Measurements from ENCODE around the gene CTDP1.

Gene CTDP1

GRCh38 chr18:79645291-79645983, 34.2 kb upstream of the CTDP1 start:
- TF ChIP-seq POLR2AphosphoS5 (IDR thresholded peaks at IDR 0.05; ENCODE audit: low read depth, low read length): no peak
- no peak for TF ChIP-seq FOXP2 (optimal IDR thresholded peaks at IDR 0.05; ENCODE audit: borderline replicate concordance, extremely low read depth, extremely low read length, insufficient read depth)

- no peak for TF ChIP-seq SIN3A (IDR thresholded peaks at IDR 0.05; ENCODE audit: borderline replicate concordance, insufficient read depth, low read length)
Measured at GRCh38 chr18:79647307-79647706, 32.3 kb upstream of the CTDP1 start.

GRCh38 chr18:79650959-79651358, 28.6 kb upstream of the CTDP1 start:
- no peak for TF ChIP-seq TAF1 (IDR thresholded peaks at IDR 0.05; ENCODE audit: borderline replicate concordance, insufficient read depth, low read length)
- TF ChIP-seq FOXP2 (optimal IDR thresholded peaks at IDR 0.05; ENCODE audit: borderline replicate concordance, extremely low read depth, extremely low read length, insufficient read depth): no peak
- TF ChIP-seq SIN3A (IDR thresholded peaks at IDR 0.05; ENCODE audit: borderline replicate concordance, insufficient read depth, low read length): no peak
- no peak for TF ChIP-seq REST (IDR thresholded peaks at IDR 0.05; ENCODE audit: insufficient read depth in 1 of 2, low read depth in 2 of 2, low read length in 2 of 2)
- no peak for TF ChIP-seq POLR2AphosphoS5 (IDR thresholded peaks at IDR 0.05; ENCODE audit: low read depth, low read length)

GRCh38 chr18:79657342-79657996, 22.1 kb upstream of the CTDP1 start:
- no peak for TF ChIP-seq REST (IDR thresholded peaks at IDR 0.05; ENCODE audit: insufficient read depth in 1 of 2, low read depth in 2 of 2, low read length in 2 of 2)

- TF ChIP-seq REST (IDR thresholded peaks at IDR 0.05; ENCODE audit: insufficient read depth in 1 of 2, low read depth in 2 of 2, low read length in 2 of 2): no peak
Measured at GRCh38 chr18:79658366-79658765, 21.2 kb upstream of the CTDP1 start.

GRCh38 chr18:79659733-79660132, 19.9 kb upstream of the CTDP1 start:
- no peak for TF ChIP-seq TAF1 (IDR thresholded peaks at IDR 0.05; ENCODE audit: borderline replicate concordance, insufficient read depth, low read length)
- TF ChIP-seq SIN3A (IDR thresholded peaks at IDR 0.05; ENCODE audit: borderline replicate concordance, insufficient read depth, low read length): no peak
- TF ChIP-seq POLR2AphosphoS5 (IDR thresholded peaks at IDR 0.05; ENCODE audit: low read depth, low read length): no peak
- TF ChIP-seq REST (IDR thresholded peaks at IDR 0.05; ENCODE audit: insufficient read depth in 1 of 2, low read depth in 2 of 2, low read length in 2 of 2): no peak
- TF ChIP-seq FOXP2 (optimal IDR thresholded peaks at IDR 0.05; ENCODE audit: borderline replicate concordance, extremely low read depth, extremely low read length, insufficient read depth): no peak
